ENCODE results near the gene RNASE11. TPM values are rescaled to one million over a fixed set of nuclear protein-coding genes. Genes with fewer than 3 reads are reported as not detected.
"Not testable (repeated sequence)": the region's sequence is repeated elsewhere in the genome, so short reads cannot be mapped to it uniquely, and the experiment has no call there.

RNASE11 gene
- total RNA-seq, 2 experiments from 2014 or later = not detected

DNA sequence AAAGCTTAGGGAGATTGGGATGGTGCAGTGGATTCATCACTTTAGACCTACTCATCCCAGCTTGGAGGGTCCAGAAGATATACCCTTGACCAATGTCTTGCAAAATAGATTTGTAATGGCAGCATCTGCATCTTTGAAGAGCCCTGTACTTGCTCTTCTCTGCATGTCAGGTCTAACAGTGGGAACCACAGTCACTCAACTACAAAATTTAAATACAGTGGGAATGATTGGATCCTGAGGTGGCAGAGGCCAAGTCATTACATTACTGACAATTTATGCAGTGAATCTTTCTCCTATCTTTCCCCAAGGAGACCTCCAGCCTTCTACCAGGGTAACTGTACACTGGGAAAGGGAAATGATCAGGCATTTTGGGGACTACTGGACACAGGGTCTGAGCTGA, 18.7 kb downstream of the RNASE11 start:
- ChIA-PET CTCF (ENCODE audit: unreplicated experiment) (no interaction called here), POLR2A (interaction anchor here (1.5 kb wide), 1 partner anchor 19 kb away, joined by 3 read pairs; no protein-coding TSS in a partner anchor)
- no TSS peak for BruUV-seq (replicated peaks)
- Histone ChIP-seq H3K4me1 (ENCODE audit: insufficient read depth, low read length, poor library complexity, severe bottlenecking) (no peaks in the 10 kb centered on the region), H4K20me1 (ENCODE audit: insufficient read depth, low read length) (no peaks in the 10 kb centered on the region), H3K27ac (ENCODE audit: low read depth, low read length, poor library complexity, severe bottlenecking) (no peak overlapping the region), H2AFZ (ENCODE audit: low read length) (no peak overlapping the region), H3K36me3 (ENCODE audit: insufficient read depth, low read length) (no peaks in the 10 kb centered on the region), H3K4me2 (ENCODE audit: low read length) (no peak overlapping the region), H3K9me3 (ENCODE audit: low read length) (no peaks in the 10 kb centered on the region), H3K9me2 (ENCODE audit: insufficient read depth, low read length) (no peaks in the 10 kb centered on the region), H3K4me3 (ENCODE audit: low read depth, low read length, poor library complexity, severe bottlenecking) (no peak overlapping the region), H3K79me2 (ENCODE audit: insufficient read depth, low read depth, low read length) (no peaks in the 10 kb centered on the region)
- intact Hi-C loops (cut with micrococcal nuclease; ENCODE audit: unreplicated experiment) = no loop called here
- DNase-seq (ENCODE audit: low spot score) = no peak
- no peak for TF ChIP-seq CTCF (conservative IDR thresholded peaks at IDR 0.05; ENCODE audit: low read length)
- TF ChIP-seq EZH2phosphoT487 (IDR thresholded peaks at IDR 0.05; ENCODE audit: borderline replicate concordance, low read depth, low read length) = no peak

- H3K36me3 ChIP-seq (ENCODE audit: insufficient read depth, low read length) = no peaks in the 10 kb centered on the region
- H3K4me2 ChIP-seq (ENCODE audit: low read length) = no peak overlapping the region
- BruUV-seq (replicated peaks) = no TSS peak
- H3K9me3 ChIP-seq (ENCODE audit: low read length) = no peaks in the 10 kb centered on the region
- H4K20me1 ChIP-seq (ENCODE audit: insufficient read depth, low read length) = no peaks in the 10 kb centered on the region
- no peak overlapping the region for H2AFZ ChIP-seq (ENCODE audit: low read length)
- no peaks in the 10 kb centered on the region for H3K9me2 ChIP-seq (ENCODE audit: insufficient read depth, low read length)
- ChIA-PET POLR2A (interaction anchor here (1.5 kb wide), 1 partner anchor 20 kb away, joined by 3 read pairs; no protein-coding TSS in a partner anchor), CTCF (ENCODE audit: unreplicated experiment) (no interaction called here)
- H3K4me3 ChIP-seq (ENCODE audit: low read depth, low read length, poor library complexity, severe bottlenecking) = no peak overlapping the region
- H3K4me1 ChIP-seq (ENCODE audit: insufficient read depth, low read length, poor library complexity, severe bottlenecking) = no peaks in the 10 kb centered on the region
- DNase-seq (ENCODE audit: low spot score) = no peak
- H3K79me2 ChIP-seq (ENCODE audit: insufficient read depth, low read depth, low read length) = no peaks in the 10 kb centered on the region
- H3K27ac ChIP-seq (ENCODE audit: low read depth, low read length, poor library complexity, severe bottlenecking) = no peak overlapping the region
- no peak for TF ChIP-seq CTCF (conservative IDR thresholded peaks at IDR 0.05; ENCODE audit: low read length)
- TF ChIP-seq EZH2phosphoT487 (IDR thresholded peaks at IDR 0.05; ENCODE audit: borderline replicate concordance, low read depth, low read length) = no peak
- intact Hi-C loops (cut with micrococcal nuclease; ENCODE audit: unreplicated experiment) = no loop called here
Observed at GRCh38 chr14:20568393-20568792, 19.4 kb downstream of the RNASE11 start.

DNA sequence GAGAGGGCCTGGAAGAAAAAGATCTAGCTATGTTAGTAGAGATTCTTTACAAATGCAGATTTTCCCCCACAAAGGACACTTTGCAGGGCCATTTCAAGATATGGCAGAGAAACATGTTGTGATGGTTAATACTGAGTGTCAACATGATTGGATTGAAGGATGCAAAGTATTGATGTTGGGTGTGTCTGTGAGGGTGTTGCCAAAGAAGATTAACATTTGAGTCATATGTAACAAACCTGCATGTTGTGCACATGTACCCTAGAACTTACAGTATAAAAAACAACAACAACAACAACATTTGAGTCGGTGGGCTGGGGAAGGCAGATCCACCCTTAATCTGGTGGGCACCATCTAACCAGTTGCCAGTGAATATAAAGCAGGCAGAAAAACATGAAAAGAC, 20.6 kb downstream of the RNASE11 start:
- H3K4me2 ChIP-seq (ENCODE audit: low read length); H3K27ac ChIP-seq (ENCODE audit: low read depth, low read length, poor library complexity, severe bottlenecking); H3K4me1 ChIP-seq (ENCODE audit: insufficient read depth, low read length, poor library complexity, severe bottlenecking); H3K36me3 ChIP-seq (ENCODE audit: insufficient read depth, low read length); POLR2A ChIA-PET; intact Hi-C loops (cut with micrococcal nuclease; ENCODE audit: unreplicated experiment); H3K79me2 ChIP-seq (ENCODE audit: insufficient read depth, low read depth, low read length); DNase-seq (ENCODE audit: low spot score); H2AFZ ChIP-seq (ENCODE audit: low read length); H3K9me2 ChIP-seq (ENCODE audit: insufficient read depth, low read length); BruUV-seq (replicated peaks); H4K20me1 ChIP-seq (ENCODE audit: insufficient read depth, low read length); H3K4me3 ChIP-seq (ENCODE audit: low read depth, low read length, poor library complexity, severe bottlenecking); H3K9me3 ChIP-seq (ENCODE audit: low read length); CTCF ChIA-PET (ENCODE audit: unreplicated experiment): not testable (repeated sequence)
